Upper lobe of right lung (tissue), 1 donor: ENCODE data around the gene COL13A1. TPM values are rescaled to one million over a fixed set of nuclear protein-coding genes. Genes with fewer than 3 reads are reported as not detected.

Experiments
- ATAC-seq: fragments of 200-7000 bp; cut with Tn5 transposase; one replicate; pipeline ENCODE4 v1.9.1; 2020; ENCODE audit warnings: mild to moderate bottlenecking, moderate library complexity
- DNase-seq: peaks from one replicate; pipeline ENCODE4 v3.0.0-alpha.2; 2020
- H3K27ac ChIP-seq: fragments of 200-600 bp; one replicate; pipeline ENCODE4 v1.8.0; 2022
- H3K27me3 ChIP-seq: fragments of 200-600 bp; one replicate; pipeline ENCODE4 v1.8.0; 2022; ENCODE audit warnings: mild to moderate bottlenecking
- H3K36me3 ChIP-seq: fragments of 200-600 bp; one replicate; pipeline ENCODE4 v1.8.0; 2022
- H3K4me1 ChIP-seq: fragments of 200-600 bp; one replicate; pipeline ENCODE4 v1.8.0; 2022
- H3K4me3 ChIP-seq: fragments of 200-600 bp; one replicate; pipeline ENCODE4 v1.8.0; 2022; ENCODE audit warnings: mild to moderate bottlenecking
- H3K9me3 ChIP-seq: fragments of 200-600 bp; one replicate; pipeline ENCODE4 v1.8.0; 2022
- intact Hi-C: fragments of 100-400 bp; cut with DNase I; formaldehyde crosslinking; loops from one replicate; pipeline ENCODE4 v1.11.0; 2022
- total RNA-seq: library from RNA; stranded (reverse); fragmentation: NEBNext Ultra II Directional; extraction: Animal tissue kit (Norgen Biotek cat#: 25700); gene quantifications from one replicate; pipeline ENCODE4 v1.2.1, GENCODE V29; 2021
- TF ChIP-seq, protein P1 (sequence below): fragments of 200-600 bp; IDR thresholded peaks from one replicate; pipeline ENCODE4 v1.8.0; 2022; ENCODE audit warnings: antibody characterized with exemption
- donor health status: DM: no; HTN: yes; CAD: no; lungs with severe emphysema.

Gene COL13A1
- total RNA-seq, 1 donor from 2014 or later: 13.5 TPM

- no peak for ATAC-seq
- TF ChIP-seq, protein P1, sequence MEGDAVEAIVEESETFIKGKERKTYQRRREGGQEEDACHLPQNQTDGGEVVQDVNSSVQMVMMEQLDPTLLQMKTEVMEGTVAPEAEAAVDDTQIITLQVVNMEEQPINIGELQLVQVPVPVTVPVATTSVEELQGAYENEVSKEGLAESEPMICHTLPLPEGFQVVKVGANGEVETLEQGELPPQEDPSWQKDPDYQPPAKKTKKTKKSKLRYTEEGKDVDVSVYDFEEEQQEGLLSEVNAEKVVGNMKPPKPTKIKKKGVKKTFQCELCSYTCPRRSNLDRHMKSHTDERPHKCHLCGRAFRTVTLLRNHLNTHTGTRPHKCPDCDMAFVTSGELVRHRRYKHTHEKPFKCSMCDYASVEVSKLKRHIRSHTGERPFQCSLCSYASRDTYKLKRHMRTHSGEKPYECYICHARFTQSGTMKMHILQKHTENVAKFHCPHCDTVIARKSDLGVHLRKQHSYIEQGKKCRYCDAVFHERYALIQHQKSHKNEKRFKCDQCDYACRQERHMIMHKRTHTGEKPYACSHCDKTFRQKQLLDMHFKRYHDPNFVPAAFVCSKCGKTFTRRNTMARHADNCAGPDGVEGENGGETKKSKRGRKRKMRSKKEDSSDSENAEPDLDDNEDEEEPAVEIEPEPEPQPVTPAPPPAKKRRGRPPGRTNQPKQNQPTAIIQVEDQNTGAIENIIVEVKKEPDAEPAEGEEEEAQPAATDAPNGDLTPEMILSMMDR: no peak
- intact Hi-C loops: no loop called here
Measured at GRCh38 chr10:69829775-69830174, 28.1 kb downstream of the COL13A1 start.

GRCh38 chr10:69831231-69831855 is 29.6 kb downstream of the COL13A1 start:
- Histone ChIP-seq H3K9me3 (no peaks in the 10 kb centered on the region), H3K4me3 (no peak overlapping the region), H3K36me3 (no peaks in the 10 kb centered on the region), H3K4me1 (no peaks in the 10 kb centered on the region), H3K27ac (no peak overlapping the region), H3K27me3 (no peaks in the 10 kb centered on the region)
- no peak for DNase-seq
- no peak for ATAC-seq
- intact Hi-C loops: no loop called here
- TF ChIP-seq, protein P1: no peak

More at GRCh38 chr10:69829775-69830174, 28.1 kb downstream of the COL13A1 start:
- H3K27me3 ChIP-seq: no peaks in the 10 kb centered on the region
- H3K4me3 ChIP-seq: no peak overlapping the region
- H3K4me1 ChIP-seq: no peaks in the 10 kb centered on the region
- H3K9me3 ChIP-seq: no peaks in the 10 kb centered on the region
- no peak for DNase-seq
- H3K36me3 ChIP-seq: no peaks in the 10 kb centered on the region
- H3K27ac ChIP-seq: no peak overlapping the region

DNA sequence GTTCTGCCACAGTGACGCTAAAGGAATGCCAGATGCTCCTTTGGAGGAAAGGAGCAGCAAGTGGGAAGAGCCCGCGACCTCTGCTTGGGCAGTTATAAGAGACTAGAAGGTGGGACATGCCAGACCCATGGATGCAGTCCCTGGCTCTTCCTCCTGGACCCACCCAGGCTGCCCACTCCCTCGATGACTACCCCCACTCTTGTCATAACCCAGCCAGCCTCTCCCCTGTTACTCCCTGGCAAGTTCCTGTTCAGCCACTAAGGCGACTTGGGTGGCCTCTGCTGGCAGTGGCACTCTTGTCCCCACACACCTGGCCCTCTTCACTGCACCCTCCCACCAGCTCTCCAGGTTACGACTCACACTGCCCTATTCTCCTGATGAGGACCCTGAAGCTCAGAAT is 33.5 kb downstream of the COL13A1 start:
- H3K27ac ChIP-seq: no peak overlapping the region
- TF ChIP-seq, protein P1: no peak
- ATAC-seq (no peak), DNase-seq (no peak)
- H3K36me3 ChIP-seq: no peaks in the 10 kb centered on the region
- no peaks in the 10 kb centered on the region for H3K4me1 ChIP-seq
- no peaks in the 10 kb centered on the region for H3K9me3 ChIP-seq
- H3K27me3 ChIP-seq: no peaks in the 10 kb centered on the region
- intact Hi-C loops: no loop called here
- no peak overlapping the region for H3K4me3 ChIP-seq

- TF ChIP-seq, protein P1: no peak
- Histone ChIP-seq H3K4me1 (no peaks in the 10 kb centered on the region), H3K27me3 (no peaks in the 10 kb centered on the region), H3K36me3 (no peaks in the 10 kb centered on the region), H3K4me3 (no peak overlapping the region), H3K9me3 (no peaks in the 10 kb centered on the region), H3K27ac (no peak overlapping the region)
- ATAC-seq: no peak
- DNase-seq: no peak
- intact Hi-C loops: no loop called here
Measured at GRCh38 chr10:69835875-69836730, 34.4 kb downstream of the COL13A1 start.

GRCh38 chr10:69836731-69837030 is 35.0 kb downstream of the COL13A1 start:
- Histone ChIP-seq H3K27ac (no peak overlapping the region), H3K27me3 (no peaks in the 10 kb centered on the region), H3K9me3 (no peaks in the 10 kb centered on the region), H3K4me3 (no peak overlapping the region), H3K36me3 (no peaks in the 10 kb centered on the region), H3K4me1 (no peaks in the 10 kb centered on the region)
- ATAC-seq: no peak
- DNase-seq: no peak
- TF ChIP-seq, protein P1: no peak
- intact Hi-C loops: no loop called here
